ENCODE measurements around the gene FAM153A.
"Not testable (repeated sequence)": the region's sequence is repeated elsewhere in the genome, so short reads cannot be mapped to it uniquely, and the experiment has no call there.

- TF ChIP-seq, protein P1, sequence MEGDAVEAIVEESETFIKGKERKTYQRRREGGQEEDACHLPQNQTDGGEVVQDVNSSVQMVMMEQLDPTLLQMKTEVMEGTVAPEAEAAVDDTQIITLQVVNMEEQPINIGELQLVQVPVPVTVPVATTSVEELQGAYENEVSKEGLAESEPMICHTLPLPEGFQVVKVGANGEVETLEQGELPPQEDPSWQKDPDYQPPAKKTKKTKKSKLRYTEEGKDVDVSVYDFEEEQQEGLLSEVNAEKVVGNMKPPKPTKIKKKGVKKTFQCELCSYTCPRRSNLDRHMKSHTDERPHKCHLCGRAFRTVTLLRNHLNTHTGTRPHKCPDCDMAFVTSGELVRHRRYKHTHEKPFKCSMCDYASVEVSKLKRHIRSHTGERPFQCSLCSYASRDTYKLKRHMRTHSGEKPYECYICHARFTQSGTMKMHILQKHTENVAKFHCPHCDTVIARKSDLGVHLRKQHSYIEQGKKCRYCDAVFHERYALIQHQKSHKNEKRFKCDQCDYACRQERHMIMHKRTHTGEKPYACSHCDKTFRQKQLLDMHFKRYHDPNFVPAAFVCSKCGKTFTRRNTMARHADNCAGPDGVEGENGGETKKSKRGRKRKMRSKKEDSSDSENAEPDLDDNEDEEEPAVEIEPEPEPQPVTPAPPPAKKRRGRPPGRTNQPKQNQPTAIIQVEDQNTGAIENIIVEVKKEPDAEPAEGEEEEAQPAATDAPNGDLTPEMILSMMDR (IDR thresholded peaks at IDR 0.05), result not testable (repeated sequence)
- TF ChIP-seq ZFX (IDR thresholded peaks at IDR 0.05; ENCODE audit: borderline replicate concordance), result not testable (repeated sequence)
These were observed 49.6 kb upstream of the FAM153A start for GRCh38 chr5:177832287-177832686.
